ENCODE measurements around the gene UGT1A7. TPM values are rescaled to one million over a fixed set of nuclear protein-coding genes. Genes with fewer than 3 reads are reported as not detected.

Gene UGT1A7
- polyA plus RNA-seq, 1 donor (not counting 4 experiments of a cell fraction or from before 2014, with no cell fraction given), result 0.87 TPM

DNA sequence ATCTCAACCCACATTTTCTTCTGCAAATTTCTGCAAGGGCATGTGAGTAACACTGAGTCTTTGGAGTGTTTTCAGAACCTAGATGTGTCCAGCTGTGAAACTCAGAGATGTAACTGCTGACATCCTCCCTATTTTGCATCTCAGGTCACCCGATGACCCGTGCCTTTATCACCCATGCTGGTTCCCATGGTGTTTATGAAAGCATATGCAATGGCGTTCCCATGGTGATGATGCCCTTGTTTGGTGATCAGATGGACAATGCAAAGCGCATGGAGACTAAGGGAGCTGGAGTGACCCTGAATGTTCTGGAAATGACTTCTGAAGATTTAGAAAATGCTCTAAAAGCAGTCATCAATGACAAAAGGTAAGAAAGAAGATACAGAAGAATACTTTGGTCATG, 86.4 kb downstream of the UGT1A7 start:
- Histone ChIP-seq H3K27me3 (ENCODE audit: control insufficient read depth, extremely low read depth, insufficient read depth, low read length) (no peaks in the 10 kb centered on the region), H3K9me3 (ENCODE audit: control insufficient read depth, low read depth, low read length) (no peaks in the 10 kb centered on the region), H4K20me1 (ENCODE audit: control insufficient read depth, extremely low read depth, insufficient read depth, low read length) (no peaks in the 10 kb centered on the region), H3K4me3 (ENCODE audit: control insufficient read depth in 2 of 3, extremely low read depth in 1 of 3, insufficient read depth in 2 of 3, low read depth in 1 of 3, low read length in 3 of 3) (no peak overlapping the region), H3K9ac (ENCODE audit: control insufficient read depth, extremely low read depth, insufficient read depth, low read length) (no peak overlapping the region), H3K4me1 (ENCODE audit: control insufficient read depth, extremely low read depth, insufficient read depth, low read length) (peaks cover 13% of the 10 kb centered on the region), H3K79me2 (ENCODE audit: control insufficient read depth, insufficient read depth, low read length) (peaks cover 4% of the 10 kb centered on the region), H3K4me2 (ENCODE audit: control insufficient read depth, extremely low read depth, insufficient read depth, low read depth, low read length) (no peak overlapping the region), H3K36me3 (ENCODE audit: control insufficient read depth in 2 of 2, extremely low read depth in 1 of 2, insufficient read depth in 2 of 2, low read length in 2 of 2) (peaks cover 17 to 19% of the 10 kb centered on the region in 2 experiments), H2AFZ (ENCODE audit: control insufficient read depth, low read length) (no peak overlapping the region), H3K27ac (ENCODE audit: control insufficient read depth, insufficient read depth, low read length) (no peak overlapping the region), H3K9me1 (ENCODE audit: control insufficient read depth, extremely low read depth, insufficient read depth, low read length) (no peaks in the 10 kb centered on the region)
- TF ChIP-seq EZH2 (IDR thresholded peaks at IDR 0.05; ENCODE audit: low read length) (no peak), CTCF (optimal IDR thresholded peaks at IDR 0.05 in 1 of 3, IDR thresholded peaks at IDR 0.05 in 1 of 3, conservative IDR thresholded peaks at IDR 0.05 in 1 of 3; ENCODE audit: extremely low read depth in 1 of 3, insufficient read depth in 2 of 3, low read length in 3 of 3) (no peak)
- dilution Hi-C loops (cut with MboI; ENCODE audit: extremely low pct_ligation_motif_present, low sequenced_read_pairs), result no loop called here
- DNase-seq (ENCODE audit: low read depth, low spot score), result no peak
- FAIRE-seq, result no peak

GRCh38 chr2:233769260-233769659, 87.6 kb downstream of the UGT1A7 start:
- Histone ChIP-seq H3K4me1 (ENCODE audit: control insufficient read depth, extremely low read depth, insufficient read depth, low read length) (peaks cover 6% of the 10 kb centered on the region), H3K4me2 (ENCODE audit: control insufficient read depth, extremely low read depth, insufficient read depth, low read depth, low read length) (no peak overlapping the region), H3K9me3 (ENCODE audit: control insufficient read depth, low read depth, low read length) (no peaks in the 10 kb centered on the region), H3K9ac (ENCODE audit: control insufficient read depth, extremely low read depth, insufficient read depth, low read length) (no peak overlapping the region), H3K9me1 (ENCODE audit: control insufficient read depth, extremely low read depth, insufficient read depth, low read length) (no peaks in the 10 kb centered on the region), H2AFZ (ENCODE audit: control insufficient read depth, low read length) (no peak overlapping the region), H3K79me2 (ENCODE audit: control insufficient read depth, insufficient read depth, low read length) (peaks cover 4% of the 10 kb centered on the region), H3K4me3 (ENCODE audit: control insufficient read depth in 2 of 3, extremely low read depth in 1 of 3, insufficient read depth in 2 of 3, low read depth in 1 of 3, low read length in 3 of 3) (no peak overlapping the region), H3K27ac (ENCODE audit: control insufficient read depth, insufficient read depth, low read length) (no peak overlapping the region), H4K20me1 (ENCODE audit: control insufficient read depth, extremely low read depth, insufficient read depth, low read length) (no peaks in the 10 kb centered on the region), H3K27me3 (ENCODE audit: control insufficient read depth, extremely low read depth, insufficient read depth, low read length) (no peaks in the 10 kb centered on the region), H3K36me3 (ENCODE audit: control insufficient read depth in 2 of 2, extremely low read depth in 1 of 2, insufficient read depth in 2 of 2, low read length in 2 of 2) (peaks cover 17 to 19% of the 10 kb centered on the region in 2 experiments)
- FAIRE-seq (no peak), DNase-seq (ENCODE audit: low read depth, low spot score) (no peak)
- TF ChIP-seq EZH2 (IDR thresholded peaks at IDR 0.05; ENCODE audit: low read length) (no peak), CTCF (optimal IDR thresholded peaks at IDR 0.05 in 1 of 3, IDR thresholded peaks at IDR 0.05 in 1 of 3, conservative IDR thresholded peaks at IDR 0.05 in 1 of 3; ENCODE audit: extremely low read depth in 1 of 3, insufficient read depth in 2 of 3, low read length in 3 of 3) (no peak)
- dilution Hi-C loops (cut with MboI; ENCODE audit: extremely low pct_ligation_motif_present, low sequenced_read_pairs), result no loop called here
